ENCODE measurements around the gene CHRNB2.

DNA sequence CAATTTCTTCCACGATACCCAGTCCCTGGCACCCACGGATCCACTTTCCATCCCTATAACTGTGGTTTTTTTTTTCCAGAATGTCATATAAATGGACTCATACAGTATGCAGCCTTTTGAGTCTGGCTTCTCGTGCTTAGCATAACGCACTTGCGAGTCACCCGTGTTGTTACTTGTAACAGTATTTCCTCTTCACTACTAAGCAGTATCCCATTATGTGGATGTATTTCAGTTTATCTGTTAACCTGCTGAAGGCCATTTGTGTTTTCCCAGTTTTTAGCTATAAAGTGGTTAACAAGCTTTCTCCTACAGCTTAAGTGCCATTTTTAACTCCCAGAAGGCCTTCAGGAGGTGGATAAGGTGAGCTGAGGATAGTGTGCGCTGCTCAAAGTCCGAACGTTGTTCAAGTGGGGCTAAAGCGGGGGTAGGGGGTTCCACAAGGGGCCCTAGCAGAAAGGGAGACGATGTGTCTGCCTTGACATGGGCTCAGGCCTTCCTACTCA is 39.6 kb downstream of the CHRNB2 start:
- TF ChIP-seq, protein P1, sequence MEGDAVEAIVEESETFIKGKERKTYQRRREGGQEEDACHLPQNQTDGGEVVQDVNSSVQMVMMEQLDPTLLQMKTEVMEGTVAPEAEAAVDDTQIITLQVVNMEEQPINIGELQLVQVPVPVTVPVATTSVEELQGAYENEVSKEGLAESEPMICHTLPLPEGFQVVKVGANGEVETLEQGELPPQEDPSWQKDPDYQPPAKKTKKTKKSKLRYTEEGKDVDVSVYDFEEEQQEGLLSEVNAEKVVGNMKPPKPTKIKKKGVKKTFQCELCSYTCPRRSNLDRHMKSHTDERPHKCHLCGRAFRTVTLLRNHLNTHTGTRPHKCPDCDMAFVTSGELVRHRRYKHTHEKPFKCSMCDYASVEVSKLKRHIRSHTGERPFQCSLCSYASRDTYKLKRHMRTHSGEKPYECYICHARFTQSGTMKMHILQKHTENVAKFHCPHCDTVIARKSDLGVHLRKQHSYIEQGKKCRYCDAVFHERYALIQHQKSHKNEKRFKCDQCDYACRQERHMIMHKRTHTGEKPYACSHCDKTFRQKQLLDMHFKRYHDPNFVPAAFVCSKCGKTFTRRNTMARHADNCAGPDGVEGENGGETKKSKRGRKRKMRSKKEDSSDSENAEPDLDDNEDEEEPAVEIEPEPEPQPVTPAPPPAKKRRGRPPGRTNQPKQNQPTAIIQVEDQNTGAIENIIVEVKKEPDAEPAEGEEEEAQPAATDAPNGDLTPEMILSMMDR (conservative IDR thresholded peaks at IDR 0.05; ENCODE audit: low read depth, low read length): no peak
- TF ChIP-seq EZH2 (IDR thresholded peaks at IDR 0.05; ENCODE audit: borderline replicate concordance, low read depth, low read length, poor library complexity, severe bottlenecking): no peak

Data from A673 (cell line).